Transverse colon (tissue), 4 donors: Measurements from ENCODE around the gene ZNF22. TPM values are rescaled to one million over a fixed set of nuclear protein-coding genes. Genes with fewer than 3 reads are reported as not detected.

Source experiments
- DNase-seq: peaks from one replicate; pipeline ENCODE4 v3.0.0-alpha.2; 2019
- H3K27ac ChIP-seq, 4 donors: fragments of 200-600 bp; sonication (generic); 2 replicates each; pipeline ENCODE4 v1.5.1; 2016 to 2018; ENCODE audit warnings: inconsistent platforms in 4 of 4
- H3K27me3 ChIP-seq: fragments of 200-600 bp; sonication (generic); 2 replicates; pipeline ENCODE4 v1.5.1; 2017; ENCODE audit warnings: inconsistent platforms
- H3K36me3 ChIP-seq, 4 donors: fragments of 200-600 bp; sonication (generic); 2 replicates each; pipeline ENCODE4 v1.5.1; 2017 to 2019; ENCODE audit warnings: inconsistent platforms in 4 of 4
- H3K4me1 ChIP-seq, 4 donors: fragments of 200-600 bp; sonication (generic); 2 replicates each; pipeline ENCODE4 v1.5.1; 2017 to 2020; ENCODE audit warnings: inconsistent platforms in 4 of 4
- H3K4me3 ChIP-seq, 4 donors: fragments of 200-600 bp; sonication (generic); 1 replicate in 1 of 4; 2 replicates in 3 of 4; pipeline versions ENCODE4 v1.5.1 to v1.6.1; 2017 to 2019; ENCODE audit warnings: inconsistent platforms in 4 of 4
- H3K9me3 ChIP-seq, 2 donors: fragments of 200-600 bp; sonication (generic); 2 replicates each; pipeline ENCODE4 v1.5.1; 2017 to 2019; ENCODE audit warnings: inconsistent platforms in 2 of 2
- EP300 ChIP-seq: sonication (generic); formaldehyde crosslinking; IDR thresholded peaks from one replicate; pipeline ENCODE4 v1.6.1; 2017; ENCODE audit warnings: antibody characterized with exemption, low read depth
- POLR2A ChIP-seq: fragments of 450-650 bp; IDR thresholded peaks from one replicate; pipeline ENCODE4 v1.6.1; 2016; ENCODE audit warnings: antibody characterized with exemption, mild to moderate bottlenecking, moderate library complexity
- POLR2AphosphoS5 ChIP-seq, 3 donors: sonication (generic); formaldehyde crosslinking; IDR thresholded peaks; one replicate each; pipeline ENCODE4 v1.6.1; 2016; ENCODE audit warnings: antibody characterized with exemption in 3 of 3
- WGBS, 2 donors: methylation state at CpG; one replicate each; pipeline ENCODE4 v1.1.5; 2018; ENCODE audit warnings: low coverage in 1 of 2; 5-methylcytosine and 5-hydroxymethylcytosine counted together
- in situ Hi-C, 4 donors: fragments of 200-750 bp; cut with MboI; loops; one replicate each; pipeline versions ENCODE4 v1.15.0 to v1.15.1; 2017; ENCODE audit warnings: low sequenced_read_pairs in 3 of 4, low pct_ligation_motif_present in 1 of 4, low pct_unique_long_range_greater_than_20kb in 1 of 4
- intact Hi-C: fragments of 100-400 bp; cut with DNase I; formaldehyde crosslinking; loops from one replicate; pipeline ENCODE4 v1.15.1; 2023; ENCODE audit warnings: low total_unique reads
- total RNA-seq, 4 donors: library from RNA; depleted of rRNA; stranded (reverse); fragments of >200 nt; gene quantifications; one replicate each; pipeline ENCODE4 v1.1.0, GENCODE V29; 2016
- TF ChIP-seq, protein P1 (sequence below), 5 experiments: fragments of 200-600 bp in 3 of 5; fragments of 450-650 bp in 2 of 5; sonication (generic) in 3 of 5; IDR thresholded peaks; 1 replicate in 2 of 5; 2 replicates in 3 of 5; pipeline ENCODE4 v1.5.1; 2016 to 2017; ENCODE audit warnings: antibody characterized with exemption in 5 of 5, inconsistent platforms in 3 of 5, mild to moderate bottlenecking in 2 of 5, moderate library complexity in 1 of 5

Gene ZNF22
- total RNA-seq, 4 donors from 2014 or later: 4.6 to 14.3 (median 9.5) TPM

DNA sequence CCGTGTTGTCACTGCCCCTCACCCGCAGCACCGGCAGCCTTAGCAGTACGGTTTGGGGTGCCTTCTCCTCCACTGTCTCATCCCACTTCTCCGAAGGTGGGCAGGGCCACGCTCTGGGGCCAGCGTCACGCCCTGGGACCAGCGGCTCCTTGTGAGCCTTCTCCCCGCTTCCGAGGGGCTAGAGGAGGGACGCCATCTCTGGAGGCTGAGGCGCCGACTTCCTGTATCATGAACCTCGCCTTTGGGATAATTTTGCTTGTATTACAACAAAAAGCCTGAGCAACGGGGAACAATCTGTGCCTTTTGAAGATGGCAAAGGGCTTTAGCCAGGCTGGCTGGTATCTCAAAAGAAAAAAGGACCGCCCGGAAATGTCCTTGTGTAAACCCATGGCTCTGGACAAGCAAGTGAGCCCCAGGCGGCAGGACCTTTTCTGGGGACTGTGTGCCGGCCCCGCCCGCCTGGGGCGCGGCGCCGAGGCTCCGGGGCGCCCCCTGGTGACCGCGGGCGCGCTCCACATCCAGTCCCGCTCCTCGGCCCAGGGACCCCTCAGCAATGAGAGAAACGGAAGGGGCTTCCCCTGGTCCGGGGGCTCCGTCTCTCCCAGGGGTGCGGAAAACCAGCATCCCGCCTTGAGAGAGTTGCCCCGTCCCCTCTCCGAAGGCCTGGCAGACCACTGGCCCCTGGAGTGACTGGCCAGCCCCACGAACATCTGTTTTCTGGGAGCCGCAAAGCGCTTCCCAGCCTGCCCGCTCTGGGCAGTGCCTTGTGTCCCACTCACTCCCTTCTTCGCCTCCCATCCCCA lies 25.9 kb upstream of the ZNF22 start:
- peak overlapping the region; percentile 8 to 59 (median 34) for H3K4me3 ChIP-seq
- no peaks in the 10 kb centered on the region for H3K9me3 ChIP-seq
- TF ChIP-seq EP300: no peak
- TF ChIP-seq POLR2AphosphoS5 (IDR thresholded peaks at IDR 0.05): peak; percentile 1 to 54 (median 47)
- TF ChIP-seq, protein P1, sequence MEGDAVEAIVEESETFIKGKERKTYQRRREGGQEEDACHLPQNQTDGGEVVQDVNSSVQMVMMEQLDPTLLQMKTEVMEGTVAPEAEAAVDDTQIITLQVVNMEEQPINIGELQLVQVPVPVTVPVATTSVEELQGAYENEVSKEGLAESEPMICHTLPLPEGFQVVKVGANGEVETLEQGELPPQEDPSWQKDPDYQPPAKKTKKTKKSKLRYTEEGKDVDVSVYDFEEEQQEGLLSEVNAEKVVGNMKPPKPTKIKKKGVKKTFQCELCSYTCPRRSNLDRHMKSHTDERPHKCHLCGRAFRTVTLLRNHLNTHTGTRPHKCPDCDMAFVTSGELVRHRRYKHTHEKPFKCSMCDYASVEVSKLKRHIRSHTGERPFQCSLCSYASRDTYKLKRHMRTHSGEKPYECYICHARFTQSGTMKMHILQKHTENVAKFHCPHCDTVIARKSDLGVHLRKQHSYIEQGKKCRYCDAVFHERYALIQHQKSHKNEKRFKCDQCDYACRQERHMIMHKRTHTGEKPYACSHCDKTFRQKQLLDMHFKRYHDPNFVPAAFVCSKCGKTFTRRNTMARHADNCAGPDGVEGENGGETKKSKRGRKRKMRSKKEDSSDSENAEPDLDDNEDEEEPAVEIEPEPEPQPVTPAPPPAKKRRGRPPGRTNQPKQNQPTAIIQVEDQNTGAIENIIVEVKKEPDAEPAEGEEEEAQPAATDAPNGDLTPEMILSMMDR (IDR thresholded peaks at IDR 0.05): peak; percentile 83 to 98 (median 96)
- peak; percentile 56 for TF ChIP-seq POLR2A
- intact Hi-C loops (loop anchor here (2.0 kb wide), 1 partner anchor 42 kb away; no protein-coding TSS in a partner anchor), in situ Hi-C loops (loop anchor here in 1 of 4 donors (5.0 kb wide), 1 partner anchor 43 kb away; no protein-coding TSS in a partner anchor)
- peaks cover 11 to 51% (median 47%) of the 10 kb centered on the region in 4 donors for H3K4me1 ChIP-seq
- no peaks in the 10 kb centered on the region for H3K27me3 ChIP-seq
- H3K36me3 ChIP-seq: no peaks in the 10 kb centered on the region
- peak; percentile 79 for DNase-seq
- peak overlapping the region; percentile 87 to 95 (median 87) for H3K27ac ChIP-seq
- 2% methylated on average over 46 of the region's 46 CpGs; no CpG with 5 or more reads in 1 of the 2 donors for WGBS, 2 donors

DNA sequence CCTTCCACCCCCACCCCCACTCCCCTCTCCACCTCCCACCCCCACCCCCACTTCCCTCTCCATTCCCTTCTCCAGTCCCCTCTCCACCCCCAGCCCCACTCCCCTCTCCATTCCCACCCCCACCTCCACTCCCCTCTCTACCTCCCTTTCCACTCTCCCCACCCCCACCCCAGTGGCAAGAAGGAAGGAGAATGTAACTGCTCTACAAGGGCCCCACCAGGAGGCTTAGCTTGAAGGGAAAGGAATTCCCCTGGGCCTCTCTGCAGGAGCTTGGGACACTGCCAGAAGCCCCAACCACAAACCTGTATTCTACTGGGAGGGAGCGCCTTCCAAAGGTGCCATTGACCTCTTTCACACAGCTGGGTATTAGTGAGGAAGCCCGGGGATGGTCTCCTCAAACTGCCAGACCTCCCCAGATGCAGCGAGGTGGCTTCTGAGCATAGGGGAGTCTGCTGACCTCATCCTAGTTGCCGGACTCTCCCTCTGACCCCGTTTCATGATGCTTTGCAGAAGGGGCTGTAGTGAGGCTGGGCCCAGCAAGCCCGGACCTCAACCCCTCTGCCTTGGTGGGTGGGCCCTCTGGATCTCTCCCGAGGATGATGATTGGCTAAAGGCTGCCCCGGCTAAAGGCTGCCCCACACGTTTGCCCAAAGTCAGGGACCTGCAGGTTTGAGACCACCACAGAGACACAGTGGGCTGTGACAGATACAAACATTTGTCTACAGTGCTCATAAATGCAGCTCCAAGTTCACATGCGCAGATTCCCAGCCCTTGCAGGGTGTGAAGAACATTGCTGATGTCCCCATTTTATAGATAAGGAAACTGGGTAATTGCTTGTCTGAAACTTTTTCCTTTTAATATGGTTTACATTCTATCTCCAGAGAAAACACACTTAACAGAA lies 25.0 kb upstream of the ZNF22 start:
- DNase-seq: peak; percentile 51
- Histone ChIP-seq H3K4me3 (peak overlapping the region in 1 of 4 donors; percentile 59), H3K27ac (peak overlapping the region; percentile 87 to 95 (median 87)), H3K4me1 (peaks cover 19 to 60% (median 54%) of the 10 kb centered on the region in 4 donors), H3K36me3 (no peaks in the 10 kb centered on the region), H3K27me3 (no peaks in the 10 kb centered on the region), H3K9me3 (no peaks in the 10 kb centered on the region)
- in situ Hi-C loops: no loop called here
- intact Hi-C loops: loop anchor here (2.0 kb wide), 1 partner anchor 43 kb away; no protein-coding TSS in a partner anchor
- no peak for TF ChIP-seq EP300
- peak; percentile 3 for TF ChIP-seq POLR2A
- peak; percentile 21 to 56 (median 33) for TF ChIP-seq POLR2AphosphoS5 (IDR thresholded peaks at IDR 0.05)
- TF ChIP-seq, protein P1 (IDR thresholded peaks at IDR 0.05): no peak
- WGBS, 2 donors: 51% methylated on average over 9 of the region's 10 CpGs; no CpG with 5 or more reads in 1 of the 2 donors

DNA sequence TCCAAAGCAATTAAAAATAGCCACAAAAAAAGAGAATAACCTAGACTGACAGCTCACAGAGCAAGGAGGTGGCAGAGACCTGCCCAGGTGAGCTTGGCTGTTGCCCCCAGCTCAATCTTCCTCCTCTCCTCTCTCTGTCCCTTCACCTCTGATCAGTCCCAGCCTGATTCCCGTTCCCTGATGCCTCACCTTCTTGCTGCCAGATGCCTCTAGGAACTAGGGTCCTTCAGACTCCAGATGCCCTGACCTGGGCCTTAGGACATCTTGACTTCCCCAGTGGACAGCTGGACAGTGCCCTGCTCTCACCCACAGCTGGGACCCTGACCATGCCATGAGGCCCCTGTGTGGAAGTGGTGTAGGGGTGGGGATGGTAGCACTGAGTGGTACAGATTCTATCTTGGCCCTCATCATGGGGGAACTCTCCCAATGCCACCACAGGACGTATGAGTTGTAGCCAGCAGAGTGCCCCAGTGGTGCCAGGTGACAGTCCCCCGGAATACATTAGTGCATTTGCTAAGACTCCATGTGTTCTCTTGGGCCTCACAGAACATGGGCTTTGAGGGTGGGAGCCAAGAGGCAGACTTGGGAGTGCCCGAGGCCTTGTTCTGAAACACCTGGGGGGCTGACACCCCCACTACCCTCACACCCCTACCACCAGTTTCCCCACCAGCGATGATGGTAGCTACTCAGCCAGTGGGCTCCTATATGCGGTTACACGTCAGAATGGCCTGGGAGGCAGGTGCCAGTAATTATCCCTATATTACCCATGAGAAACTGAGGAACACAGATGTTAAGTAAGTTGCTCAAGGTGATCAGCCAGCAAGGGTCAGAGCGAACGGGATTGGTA lies 24.1 kb upstream of the ZNF22 start:
- TF ChIP-seq POLR2A (peak; percentile 10), POLR2AphosphoS5 (IDR thresholded peaks at IDR 0.05) (peak in 2 of 3 donors; percentile 1 to 11), EP300 (no peak)
- TF ChIP-seq, protein P1 (IDR thresholded peaks at IDR 0.05): no peak
- 91% methylated on average over 9 of the region's 9 CpGs; no CpG with 5 or more reads in 1 of the 2 donors for WGBS, 2 donors
- intact Hi-C loops (no loop called here), in situ Hi-C loops (no loop called here)
- Histone ChIP-seq H3K27ac (peak overlapping the region; percentile 87 to 95 (median 87)), H3K36me3 (no peaks in the 10 kb centered on the region), H3K9me3 (no peaks in the 10 kb centered on the region), H3K4me3 (peak overlapping the region; percentile 30 to 59 (median 50)), H3K27me3 (no peaks in the 10 kb centered on the region), H3K4me1 (peaks cover 28 to 69% (median 63%) of the 10 kb centered on the region in 4 donors)
- no peak for DNase-seq
